ENCODE data around the gene NDRG3.
A peak's percentile ranks its signal among the peaks of the same experiment; 100 is the strongest.
"Not testable (repeated sequence)": the region's sequence is repeated elsewhere in the genome, so short reads cannot be mapped to it uniquely, and the experiment has no call there.

The NDRG3 gene

GRCh38 chr20:36686944-36687343, 58.9 kb downstream of the NDRG3 start:
- no peak for DNase-seq

- no peak for DNase-seq
Measured at GRCh38 chr20:36686504-36686903, 59.4 kb downstream of the NDRG3 start.

GRCh38 chr20:36684747-36685146, 61.1 kb downstream of the NDRG3 start:
- DNase-seq: no peak

- DNase-seq: no peak
Measured at GRCh38 chr20:36682311-36682710, 63.6 kb downstream of the NDRG3 start.

GRCh38 chr20:36677422-36677771, 68.5 kb downstream of the NDRG3 start:
- no peak for DNase-seq

- no peak for DNase-seq
Measured at GRCh38 chr20:36676701-36677421, 69.0 kb downstream of the NDRG3 start.

- DNase-seq: not testable (repeated sequence)
Measured at GRCh38 chr20:36675545-36675944, 70.3 kb downstream of the NDRG3 start.

- DNase-seq: no peak
Measured at GRCh38 chr20:36672991-36673390, 72.9 kb downstream of the NDRG3 start.

- DNase-seq: no peak
Measured at GRCh38 chr20:36670665-36671357, 75.1 kb downstream of the NDRG3 start.

GRCh38 chr20:36666181-36666740, 79.6 kb downstream of the NDRG3 start:
- no peak for DNase-seq

- DNase-seq: no peak
Measured at GRCh38 chr20:36663031-36663430, 82.9 kb downstream of the NDRG3 start.

- no peak for DNase-seq
Measured at GRCh38 chr20:36658300-36658699, 87.6 kb downstream of the NDRG3 start.

- no peak for DNase-seq
Measured at GRCh38 chr20:36656733-36657132, 89.2 kb downstream of the NDRG3 start.

- DNase-seq: no peak
Measured at GRCh38 chr20:36655004-36655403, 90.9 kb downstream of the NDRG3 start.

- no peak for DNase-seq
Measured at GRCh38 chr20:36654506-36654905, 91.4 kb downstream of the NDRG3 start.

- DNase-seq: no peak
Measured at GRCh38 chr20:36653456-36653855, 92.4 kb downstream of the NDRG3 start.

GRCh38 chr20:36647196-36648121, 98.4 kb downstream of the NDRG3 start:
- DNase-seq: no peak

GRCh38 chr20:36646678-36647077, 99.2 kb downstream of the NDRG3 start:
- no peak for DNase-seq

- DNase-seq: peak; percentile 27
Measured at GRCh38 chr20:36645998-36646397, 99.9 kb downstream of the NDRG3 start, which contains the start of gene SLA2. Gene SLA2 (minus strand): TSS chr20:36646196. CDS start chr20:36641335, 4,861 bp downstream.

- no peak for DNase-seq
Measured at GRCh38 chr20:36645353-36645752, 100.5 kb downstream of the NDRG3 start.

- DNase-seq: no peak
Measured at GRCh38 chr20:36644706-36645095, 101.2 kb downstream of the NDRG3 start.

- DNase-seq: peak; percentile 13
Measured at GRCh38 chr20:36644032-36644705, 101.7 kb downstream of the NDRG3 start.
